B cell (primary cell): Measurements from ENCODE around the gene PDE10A. TPM values are rescaled to one million over a fixed set of nuclear protein-coding genes. Genes with fewer than 3 reads are reported as not detected.

ENCODE experiments used
- ATAC-seq: fragments of 200-7000 bp; cut with Tn5 transposase; one replicate; pipeline ENCODE4 v1.10.0; 2021; ENCODE audit warnings: low read depth, mild to moderate bottlenecking, moderate number of reproducible peaks, moderate library complexity
- CTCF ChIA-PET: fragments of 350-600 bp; sonication (Branson Sonifier 250); formaldehyde crosslinking; loops from one replicate; lab custom pipeline; 2021; ENCODE audit warnings: antibody characterized with exemption, inconsistent platforms; lab: Charles Lee
- POLR2A ChIA-PET: fragments of 350-600 bp; sonication (Branson Sonifier 250); formaldehyde crosslinking; loops from one replicate; lab custom pipeline; 2021; ENCODE audit warnings: antibody characterized with exemption; lab: Charles Lee
- DNase-seq: peaks from one replicate; pipeline ENCODE4 v3.0.0; 2013
- H2AFZ ChIP-seq: 2 replicates; pipeline ENCODE4 v1.6.1; 2012; ENCODE audit warnings: mild to moderate bottlenecking, low read depth, low read length; ENCODE audit not compliant: insufficient read depth, poor library complexity, severe bottlenecking
- H3K27ac ChIP-seq, 2 donors: 1 replicate in 1 of 2; 2 replicates in 1 of 2; pipeline ENCODE4 v1.5.1; 2012 to 2013; ENCODE audit warnings: low read length in 2 of 2, mild to moderate bottlenecking in 2 of 2, moderate library complexity in 1 of 2
- H3K27me3 ChIP-seq, 4 experiments: fragments of 200-600 bp in 1 of 4; sonication (generic) in 1 of 4; replicated peaks in 1 of 4; 1 replicate in 2 of 4; 2 replicates in 2 of 4; pipeline versions ENCODE4 v1.6.1 to v1.7.0; 2013 to 2016; ENCODE audit warnings: low read length in 3 of 4, mild to moderate bottlenecking in 2 of 4, mixed read lengths in 1 of 4, moderate library complexity in 1 of 4; ENCODE audit not compliant: insufficient read depth in 4 of 4, control insufficient read depth in 3 of 4; ENCODE audit errors: control extremely low read depth in 1 of 4
- H3K36me3 ChIP-seq, 2 experiments: replicated peaks in 1 of 2; 1 replicate in 1 of 2; 2 replicates in 1 of 2; pipeline versions ENCODE4 v1.6.1 to v1.7.1; 2013; ENCODE audit warnings: low read length in 1 of 2; ENCODE audit not compliant: insufficient read depth in 2 of 2, control insufficient read depth in 1 of 2; ENCODE audit errors: control extremely low read depth in 1 of 2, extremely low read depth in 1 of 2
- H3K4me1 ChIP-seq, 2 donors: fragments of 200-600 bp in 1 of 2; sonication (generic) in 1 of 2; 1 replicate in 1 of 2; 2 replicates in 1 of 2; pipeline versions ENCODE4 v1.5.1 to v1.6.1; 2013 to 2017; ENCODE audit warnings: low read length in 2 of 2; ENCODE audit not compliant: control insufficient read depth in 2 of 2, insufficient read depth in 2 of 2
- H3K4me2 ChIP-seq: replicated peaks from 2 replicates; pipeline ENCODE3; 2012; ENCODE audit warnings: mild to moderate bottlenecking, low read depth, low read length; ENCODE audit not compliant: poor library complexity, severe bottlenecking
- H3K4me3 ChIP-seq, 5 experiments: fragments of 200-600 bp in 1 of 5; sonication (generic) in 1 of 5; 1 replicate in 3 of 5; 2 replicates in 2 of 5; pipeline versions ENCODE4 v1.5.1 to v1.7.0; 2011 to 2016; ENCODE audit warnings: low read length in 4 of 5, mild to moderate bottlenecking in 4 of 5, low read depth in 2 of 5, control low read depth in 1 of 5, moderate library complexity in 1 of 5; ENCODE audit not compliant: insufficient read depth in 1 of 5; ENCODE audit errors: control extremely low read depth in 1 of 5, extremely low read depth in 1 of 5
- H3K79me2 ChIP-seq: fragments of 200-600 bp; sonication (generic); one replicate; pipeline ENCODE4 v1.6.0; 2016; ENCODE audit warnings: low read length; ENCODE audit not compliant: control insufficient read depth, insufficient read depth
- H3K9ac ChIP-seq: fragments of 200-600 bp; sonication (generic); 2 replicates; pipeline ENCODE4 v1.6.1; 2017; ENCODE audit warnings: mild to moderate bottlenecking, low read length, moderate library complexity
- H3K9me3 ChIP-seq, 3 donors: one replicate each; pipeline versions ENCODE4 v1.6.1 to v1.7.1; 2013; ENCODE audit warnings: low read length in 2 of 3; ENCODE audit not compliant: control insufficient read depth in 2 of 3, insufficient read depth in 1 of 3; ENCODE audit errors: control extremely low read depth in 1 of 3
- H4K20me1 ChIP-seq: 2 replicates; pipeline ENCODE4 v1.6.0; 2012; ENCODE audit warnings: mild to moderate bottlenecking, low read length; ENCODE audit not compliant: insufficient read depth, control insufficient read depth, poor library complexity, severe bottlenecking
- H3K27ac Mint-ChIP-seq: one replicate; pipeline ENCODE4 v1.8.0; 2021; ENCODE audit warnings: mixed read lengths
- H3K27me3 Mint-ChIP-seq: one replicate; pipeline ENCODE4 v1.8.0; 2021; ENCODE audit warnings: mixed read lengths
- H3K4me1 Mint-ChIP-seq: one replicate; pipeline ENCODE4 v1.8.0; 2021; ENCODE audit warnings: mixed read lengths
- H3K4me3 Mint-ChIP-seq: one replicate; pipeline ENCODE4 v1.8.0; 2021; ENCODE audit warnings: mixed read lengths
- H3K9me3 Mint-ChIP-seq: one replicate; pipeline ENCODE4 v1.8.0; 2022; ENCODE audit warnings: mixed read lengths; ENCODE audit not compliant: insufficient read depth
- EZH2 ChIP-seq: IDR thresholded peaks from 2 replicates; pipeline ENCODE4 v1.6.1; 2012; ENCODE audit warnings: borderline replicate concordance, low read depth, mild to moderate bottlenecking, moderate library complexity, low read length; ENCODE audit not compliant: insufficient read depth, poor library complexity, severe bottlenecking
- WGBS: methylation state at CpG from one replicate; pipeline ENCODE4 v1.1.5; 2013; ENCODE audit warnings: missing lambda C conversion rate; ENCODE audit not compliant: insufficient coverage; 5-methylcytosine and 5-hydroxymethylcytosine counted together
- intact Hi-C: fragments of 100-400 bp; cut with micrococcal nuclease; formaldehyde crosslinking; loops from one replicate; pipeline ENCODE4 v1.10.0; 2022
- polyA plus RNA-seq: library from polyadenylated mRNA; depleted of rRNA; stranded (reverse); fragments of >200 nt; gene quantifications from 2 replicates; pipeline ENCODE4 v1.2.3, GENCODE V29; 2012
- total RNA-seq, 2 donors: library from RNA; stranded (reverse); fragments of 120-200 nt in 1 of 2; gene quantifications; 1 replicate in 1 of 2; 2 replicates in 1 of 2; pipeline versions ENCODE4 v1.2.3 to v1.2.4, GENCODE V29; 2013 to 2022
- TF ChIP-seq, protein P1 (sequence below): fragments of 200-600 bp; IDR thresholded peaks from one replicate; pipeline ENCODE4 v1.8.0; 2022; ENCODE audit warnings: antibody characterized with exemption, mild to moderate bottlenecking

PDE10A gene
- total and polyA plus RNA-seq, 2 donors (not counting 1 experiment from before 2014, with no cell fraction given): not detected

DNA sequence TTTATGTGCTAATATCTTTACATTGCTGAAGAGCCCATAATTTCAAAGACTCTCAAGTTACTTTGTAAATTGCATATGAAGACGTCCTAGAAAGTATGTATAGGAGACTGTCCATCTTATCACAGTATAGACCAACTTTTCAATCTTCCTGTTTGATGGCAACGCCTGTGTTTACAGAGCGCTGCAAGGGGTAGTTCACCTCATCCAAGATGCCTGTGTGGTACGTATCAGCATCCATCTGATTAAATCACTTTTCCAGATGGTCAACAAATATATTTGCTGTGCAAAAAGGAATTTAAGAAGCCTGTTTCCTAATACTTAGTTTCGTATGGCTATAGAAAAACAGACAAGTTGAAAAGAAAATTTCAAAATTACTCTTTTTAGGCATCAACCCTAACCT, 17.9 kb upstream of the PDE10A start:
- peaks cover 0 to 8% (median 0%) of the 10 kb centered on the region in 3 donors for H3K9me3 ChIP-seq
- H3K27ac ChIP-seq: no peak overlapping the region
- no CpG with 5 or more reads among the region's 5 CpGs for WGBS
- H3K4me3 ChIP-seq: no peak overlapping the region
- TF ChIP-seq, protein P1, sequence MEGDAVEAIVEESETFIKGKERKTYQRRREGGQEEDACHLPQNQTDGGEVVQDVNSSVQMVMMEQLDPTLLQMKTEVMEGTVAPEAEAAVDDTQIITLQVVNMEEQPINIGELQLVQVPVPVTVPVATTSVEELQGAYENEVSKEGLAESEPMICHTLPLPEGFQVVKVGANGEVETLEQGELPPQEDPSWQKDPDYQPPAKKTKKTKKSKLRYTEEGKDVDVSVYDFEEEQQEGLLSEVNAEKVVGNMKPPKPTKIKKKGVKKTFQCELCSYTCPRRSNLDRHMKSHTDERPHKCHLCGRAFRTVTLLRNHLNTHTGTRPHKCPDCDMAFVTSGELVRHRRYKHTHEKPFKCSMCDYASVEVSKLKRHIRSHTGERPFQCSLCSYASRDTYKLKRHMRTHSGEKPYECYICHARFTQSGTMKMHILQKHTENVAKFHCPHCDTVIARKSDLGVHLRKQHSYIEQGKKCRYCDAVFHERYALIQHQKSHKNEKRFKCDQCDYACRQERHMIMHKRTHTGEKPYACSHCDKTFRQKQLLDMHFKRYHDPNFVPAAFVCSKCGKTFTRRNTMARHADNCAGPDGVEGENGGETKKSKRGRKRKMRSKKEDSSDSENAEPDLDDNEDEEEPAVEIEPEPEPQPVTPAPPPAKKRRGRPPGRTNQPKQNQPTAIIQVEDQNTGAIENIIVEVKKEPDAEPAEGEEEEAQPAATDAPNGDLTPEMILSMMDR: no peak
- TF ChIP-seq EZH2: no peak
- Mint-ChIP-seq H3K27ac (no peak overlapping the region), H3K4me1 (no peaks in the 10 kb centered on the region), H3K4me3 (no peak overlapping the region), H3K9me3 (peaks cover 5% of the 10 kb centered on the region), H3K27me3 (no peaks in the 10 kb centered on the region)
- no peaks in the 10 kb centered on the region for H4K20me1 ChIP-seq
- intact Hi-C loops: no loop called here
- no peaks in the 10 kb centered on the region for H3K27me3 ChIP-seq
- H3K79me2 ChIP-seq: no peaks in the 10 kb centered on the region
- no peak overlapping the region for H3K9ac ChIP-seq
- no peaks in the 10 kb centered on the region for H3K4me1 ChIP-seq
- ATAC-seq: no peak
- DNase-seq: no peak
- CTCF ChIA-PET: no interaction called here
- no peaks in the 10 kb centered on the region for H3K36me3 ChIP-seq
- POLR2A ChIA-PET: no interaction called here
- H3K4me2 ChIP-seq: no peak overlapping the region
- no peak overlapping the region for H2AFZ ChIP-seq

DNA sequence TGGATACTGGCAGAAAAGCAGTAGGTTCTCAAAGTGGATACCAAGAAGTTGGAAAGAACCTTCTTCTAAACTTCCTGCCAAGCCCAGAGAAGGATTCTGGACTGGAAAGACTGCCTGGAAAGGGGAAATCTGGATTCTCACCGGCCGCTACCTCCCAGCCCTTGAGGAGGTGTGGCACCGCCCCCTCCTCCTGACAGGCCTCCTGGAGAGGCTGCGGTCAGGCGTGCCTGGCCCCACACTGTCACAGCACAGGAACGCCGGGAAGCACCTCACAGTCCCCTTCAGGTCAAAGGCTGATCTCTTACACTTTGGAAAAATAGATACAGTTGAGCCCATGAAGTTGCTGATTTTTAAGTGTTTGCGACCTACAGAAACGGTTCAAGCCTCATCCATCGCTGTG, 16.3 kb upstream of the PDE10A start:
- Histone ChIP-seq H4K20me1 (no peaks in the 10 kb centered on the region), H3K27ac (no peak overlapping the region), H3K9ac (no peak overlapping the region), H2AFZ (no peak overlapping the region), H3K79me2 (no peaks in the 10 kb centered on the region), H3K4me2 (no peak overlapping the region), H3K4me1 (no peaks in the 10 kb centered on the region), H3K9me3 (peaks cover 0 to 8% (median 0%) of the 10 kb centered on the region in 3 donors), H3K27me3 (no peaks in the 10 kb centered on the region), H3K4me3 (no peak overlapping the region), H3K36me3 (no peaks in the 10 kb centered on the region)
- POLR2A ChIA-PET: no interaction called here
- ATAC-seq (no peak), DNase-seq (no peak)
- intact Hi-C loops: no loop called here
- no peak overlapping the region for H3K4me3 Mint-ChIP-seq
- H3K4me1 Mint-ChIP-seq: no peaks in the 10 kb centered on the region
- H3K27ac Mint-ChIP-seq: no peak overlapping the region
- peaks cover 5% of the 10 kb centered on the region for H3K9me3 Mint-ChIP-seq
- 83% methylated on average over 9 of the region's 10 CpGs for WGBS
- CTCF ChIA-PET: no interaction called here
- TF ChIP-seq, protein P1: no peak
- no peak for TF ChIP-seq EZH2
- no peaks in the 10 kb centered on the region for H3K27me3 Mint-ChIP-seq
